Neural cell (in vitro differentiated cells): ENCODE results near the gene FARP1. TPM values are rescaled to one million over a fixed set of nuclear protein-coding genes. Genes with fewer than 3 reads are reported as not detected.

Experiments
- H2AFZ ChIP-seq: fragments of 200-600, 300-800 bp; sonication (generic), shearing (Covaris generic); 2 replicates; pipeline ENCODE4 v1.6.0; 2014; ENCODE audit warnings: low read depth, mild to moderate bottlenecking, antibody characterized with exemption, low read length, moderate library complexity
- H3F3A ChIP-seq: fragments of 200-600 bp; shearing (Covaris generic); 2 replicates; pipeline ENCODE4 v1.6.1; 2016; ENCODE audit warnings: mild to moderate bottlenecking, moderate library complexity, mixed read lengths, antibody characterized with exemption, low read length; ENCODE audit not compliant: insufficient read depth, poor library complexity, severe bottlenecking
- H3K27ac ChIP-seq: fragments of 200-600, 300-800 bp; sonication (generic), shearing (Covaris generic); 2 replicates; pipeline ENCODE4 v1.5.1; 2014; ENCODE audit warnings: mild to moderate bottlenecking, low read length, moderate library complexity
- H3K27me3 ChIP-seq: fragments of 300-800, 200-600 bp; sonication (generic), shearing (Covaris generic); 2 replicates; pipeline ENCODE4 v1.6.0; 2014; ENCODE audit warnings: mild to moderate bottlenecking, low read depth, low read length, moderate library complexity; ENCODE audit not compliant: insufficient read depth
- H3K36me3 ChIP-seq: fragments of 300-800, 200-600 bp; sonication (generic), shearing (Covaris generic); 2 replicates; pipeline ENCODE4 v1.5.1; 2014; ENCODE audit warnings: mild to moderate bottlenecking, antibody characterized with exemption, low read length, moderate library complexity; ENCODE audit not compliant: insufficient read depth
- H3K4me2 ChIP-seq: fragments of 300-800, 200-600 bp; sonication (generic), shearing (Covaris generic); 2 replicates; pipeline ENCODE4 v1.6.0; 2014; ENCODE audit warnings: mild to moderate bottlenecking, low read length
- H3K4me3 ChIP-seq: fragments of 300-800, 200-600 bp; sonication (generic), shearing (Covaris generic); 2 replicates; pipeline ENCODE4 v1.5.1; 2014; ENCODE audit warnings: mild to moderate bottlenecking, low read length, moderate library complexity
- H3K79me2 ChIP-seq: fragments of 200-600 bp; shearing (Covaris generic); replicated peaks from 2 replicates; pipeline ENCODE4 v1.6.0; 2014; ENCODE audit warnings: mild to moderate bottlenecking, low read length, moderate library complexity; ENCODE audit not compliant: insufficient read depth
- H3K9ac ChIP-seq: fragments of 300-800, 200-600 bp; sonication (generic), shearing (Covaris generic); 2 replicates; pipeline ENCODE4 v1.6.1; 2016; ENCODE audit warnings: mild to moderate bottlenecking, low read length, mixed read lengths
- H3K9me2 ChIP-seq: fragments of 200-600 bp; shearing (Covaris generic); 2 replicates; pipeline ENCODE4 v1.6.1; 2016; ENCODE audit warnings: mild to moderate bottlenecking, low read length, mixed read lengths; ENCODE audit not compliant: insufficient read depth
- H3K9me3 ChIP-seq: fragments of 200-600, 300-800 bp; sonication (generic), shearing (Covaris generic); 2 replicates; pipeline ENCODE4 v1.6.1; 2016; ENCODE audit warnings: mild to moderate bottlenecking, mixed run types, low read length, moderate library complexity, mixed read lengths
- H4K20me1 ChIP-seq: fragments of 200-600 bp; shearing (Covaris generic); 2 replicates; pipeline ENCODE4 v1.6.1; 2016; ENCODE audit warnings: mild to moderate bottlenecking, mixed run types; ENCODE audit not compliant: insufficient read depth
- CTCF ChIP-seq: fragments of 450-650 bp; IDR thresholded peaks from 2 replicates; pipeline ENCODE4 v1.5.1; 2014; ENCODE audit warnings: antibody characterized with exemption, mild to moderate bottlenecking, moderate library complexity; ENCODE audit not compliant: poor library complexity, severe bottlenecking
- EP300 ChIP-seq: fragments of 450-650 bp; conservative IDR thresholded peaks from 2 replicates; pipeline ENCODE4 v1.6.1; 2014; ENCODE audit warnings: antibody characterized with exemption, mild to moderate bottlenecking, moderate library complexity; ENCODE audit not compliant: poor library complexity, severe bottlenecking
- EZH2 ChIP-seq: fragments of 200-600, 300-800 bp; shearing (Covaris generic), sonication (generic); IDR thresholded peaks from 2 replicates; pipeline ENCODE4 v1.6.1; 2014; ENCODE audit warnings: antibody characterized with exemption, low read length, borderline replicate concordance, mild to moderate bottlenecking; ENCODE audit not compliant: insufficient read depth, poor library complexity, severe bottlenecking
- MXI1 ChIP-seq: fragments of 450-650 bp; conservative IDR thresholded peaks from 2 replicates; pipeline ENCODE4 v1.6.1; 2014; ENCODE audit warnings: antibody characterized with exemption, mild to moderate bottlenecking; ENCODE audit not compliant: poor library complexity, severe bottlenecking
- POLR2AphosphoS5 ChIP-seq: IDR thresholded peaks from 2 replicates; pipeline ENCODE4 v1.6.1; 2012
- RAD21 ChIP-seq: fragments of 450-650 bp; conservative IDR thresholded peaks from 2 replicates; pipeline ENCODE4 v1.6.1; 2014; ENCODE audit warnings: antibody characterized with exemption, mild to moderate bottlenecking, moderate library complexity
- SMC3 ChIP-seq: fragments of 450-650 bp; conservative IDR thresholded peaks from 2 replicates; pipeline ENCODE4 v1.6.1; 2014; ENCODE audit warnings: antibody characterized with exemption, mild to moderate bottlenecking, moderate library complexity; ENCODE audit not compliant: poor library complexity
- TAF1 ChIP-seq: IDR thresholded peaks from 2 replicates; pipeline ENCODE4 v1.6.1; 2012; ENCODE audit warnings: low read depth
- polyA plus RNA-seq: library from polyadenylated mRNA; depleted of rRNA; stranded (reverse); fragments of >200 nt; gene quantifications from 2 replicates; pipeline ENCODE4 v1.2.3, GENCODE V29; 2014
- TF ChIP-seq, protein P1 (sequence below): IDR thresholded peaks from 2 replicates; pipeline ENCODE4 v1.6.1; 2012; ENCODE audit warnings: borderline replicate concordance

The FARP1 gene
- polyA plus RNA-seq, 1 donor from 2014 or later, result 19.7 TPM

DNA sequence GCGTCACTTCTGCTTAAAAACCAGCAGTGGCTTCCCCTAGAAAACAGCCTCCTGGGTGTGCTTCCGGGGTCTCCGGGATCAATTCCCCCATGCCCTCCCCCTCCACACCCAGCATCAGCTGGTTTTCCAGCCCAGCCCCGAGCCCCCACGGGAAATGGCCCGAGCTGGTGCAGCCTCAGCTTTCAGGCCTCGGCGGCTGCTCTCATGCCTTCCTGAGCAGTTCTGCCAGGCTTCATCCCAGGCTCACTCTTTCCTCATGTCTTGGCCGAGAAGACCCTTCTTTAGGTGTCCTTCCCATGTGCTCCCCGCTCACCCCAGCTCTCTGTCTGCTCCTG lies 137.2 kb downstream of the FARP1 start:
- H3K27ac ChIP-seq, result no peak overlapping the region
- H4K20me1 ChIP-seq, result no peaks in the 10 kb centered on the region
- H3K9ac ChIP-seq, result no peak overlapping the region
- no peak overlapping the region for H3K4me2 ChIP-seq
- TF ChIP-seq SMC3, result no peak
- TF ChIP-seq POLR2AphosphoS5, result no peak
- no peak for TF ChIP-seq MXI1
- TF ChIP-seq EP300, result no peak
- no peak for TF ChIP-seq CTCF
- TF ChIP-seq, protein P1, sequence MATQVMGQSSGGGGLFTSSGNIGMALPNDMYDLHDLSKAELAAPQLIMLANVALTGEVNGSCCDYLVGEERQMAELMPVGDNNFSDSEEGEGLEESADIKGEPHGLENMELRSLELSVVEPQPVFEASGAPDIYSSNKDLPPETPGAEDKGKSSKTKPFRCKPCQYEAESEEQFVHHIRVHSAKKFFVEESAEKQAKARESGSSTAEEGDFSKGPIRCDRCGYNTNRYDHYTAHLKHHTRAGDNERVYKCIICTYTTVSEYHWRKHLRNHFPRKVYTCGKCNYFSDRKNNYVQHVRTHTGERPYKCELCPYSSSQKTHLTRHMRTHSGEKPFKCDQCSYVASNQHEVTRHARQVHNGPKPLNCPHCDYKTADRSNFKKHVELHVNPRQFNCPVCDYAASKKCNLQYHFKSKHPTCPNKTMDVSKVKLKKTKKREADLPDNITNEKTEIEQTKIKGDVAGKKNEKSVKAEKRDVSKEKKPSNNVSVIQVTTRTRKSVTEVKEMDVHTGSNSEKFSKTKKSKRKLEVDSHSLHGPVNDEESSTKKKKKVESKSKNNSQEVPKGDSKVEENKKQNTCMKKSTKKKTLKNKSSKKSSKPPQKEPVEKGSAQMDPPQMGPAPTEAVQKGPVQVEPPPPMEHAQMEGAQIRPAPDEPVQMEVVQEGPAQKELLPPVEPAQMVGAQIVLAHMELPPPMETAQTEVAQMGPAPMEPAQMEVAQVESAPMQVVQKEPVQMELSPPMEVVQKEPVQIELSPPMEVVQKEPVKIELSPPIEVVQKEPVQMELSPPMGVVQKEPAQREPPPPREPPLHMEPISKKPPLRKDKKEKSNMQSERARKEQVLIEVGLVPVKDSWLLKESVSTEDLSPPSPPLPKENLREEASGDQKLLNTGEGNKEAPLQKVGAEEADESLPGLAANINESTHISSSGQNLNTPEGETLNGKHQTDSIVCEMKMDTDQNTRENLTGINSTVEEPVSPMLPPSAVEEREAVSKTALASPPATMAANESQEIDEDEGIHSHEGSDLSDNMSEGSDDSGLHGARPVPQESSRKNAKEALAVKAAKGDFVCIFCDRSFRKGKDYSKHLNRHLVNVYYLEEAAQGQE, result no peak
- no peak for TF ChIP-seq RAD21
- TF ChIP-seq TAF1, result no peak
- no peak for TF ChIP-seq EZH2
- no peaks in the 10 kb centered on the region for H3K27me3 ChIP-seq
- H3K79me2 ChIP-seq, result peaks cover 35% of the 10 kb centered on the region
- H3K4me3 ChIP-seq, result no peak overlapping the region
- H2AFZ ChIP-seq, result no peak overlapping the region
- H3K9me3 ChIP-seq, result no peaks in the 10 kb centered on the region
- peaks cover 26% of the 10 kb centered on the region for H3F3A ChIP-seq
- H3K9me2 ChIP-seq, result no peaks in the 10 kb centered on the region
- no peaks in the 10 kb centered on the region for H3K36me3 ChIP-seq

- TF ChIP-seq MXI1 (no peak), SMC3 (no peak), EP300 (no peak), EZH2 (no peak), RAD21 (peak; percentile 24), POLR2AphosphoS5 (peak; percentile 43), TAF1 (no peak), CTCF (no peak)
- TF ChIP-seq, protein P1, result no peak
- H4K20me1 ChIP-seq, result no peaks in the 10 kb centered on the region
- peak overlapping the region; percentile 67 for H3K9ac ChIP-seq
- H3K27ac ChIP-seq, result peak overlapping the region; percentile 98
- H3K27me3 ChIP-seq, result no peaks in the 10 kb centered on the region
- H3K4me3 ChIP-seq, result peak overlapping the region; percentile 59
- peaks cover 16% of the 10 kb centered on the region for H3F3A ChIP-seq
- no peaks in the 10 kb centered on the region for H3K9me2 ChIP-seq
- H2AFZ ChIP-seq, result no peak overlapping the region
- H3K4me2 ChIP-seq, result peak overlapping the region; percentile 79
- peaks cover 29% of the 10 kb centered on the region for H3K79me2 ChIP-seq
- no peaks in the 10 kb centered on the region for H3K36me3 ChIP-seq
- H3K9me3 ChIP-seq, result no peaks in the 10 kb centered on the region
Observed at GRCh38 chr13:98284679-98285078, 141.8 kb downstream of the FARP1 start.
